Measurements from ENCODE around the gene TP53I11.

DNA sequence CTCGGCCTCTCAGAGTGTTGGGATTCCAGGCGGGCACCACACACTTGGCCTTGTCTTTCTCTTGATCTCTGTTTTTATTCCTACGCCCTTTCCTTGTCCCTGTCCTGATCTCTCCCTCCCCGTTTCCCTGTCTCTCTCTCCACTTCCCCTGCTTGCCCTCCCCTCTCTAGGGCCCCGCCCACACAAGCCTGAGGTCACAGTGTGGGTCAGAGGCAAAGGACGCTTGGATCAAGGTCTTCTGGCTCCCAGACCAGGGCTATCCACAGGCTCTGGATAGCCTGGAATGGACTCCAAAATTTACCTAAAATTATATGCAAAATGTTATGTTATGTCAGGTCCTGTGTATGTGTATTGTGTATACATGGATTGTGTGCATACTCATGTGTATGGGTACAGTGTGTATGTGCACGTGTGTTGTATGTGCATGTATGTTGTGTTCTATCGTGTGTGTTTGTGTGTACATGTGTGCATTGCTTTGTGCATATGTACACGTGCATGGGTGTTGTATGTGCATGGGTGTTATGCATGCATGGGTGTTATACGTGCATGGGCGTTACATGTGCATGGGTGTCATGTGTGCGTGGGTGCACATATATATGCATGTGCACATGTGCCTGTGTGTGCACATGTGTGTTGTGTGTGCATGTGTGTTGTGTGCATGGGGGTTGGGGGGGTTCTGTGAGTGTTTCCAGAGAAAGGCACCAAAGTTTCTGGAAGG lies 38.3 kb downstream of the TP53I11 start:
- TF ChIP-seq, protein P1, sequence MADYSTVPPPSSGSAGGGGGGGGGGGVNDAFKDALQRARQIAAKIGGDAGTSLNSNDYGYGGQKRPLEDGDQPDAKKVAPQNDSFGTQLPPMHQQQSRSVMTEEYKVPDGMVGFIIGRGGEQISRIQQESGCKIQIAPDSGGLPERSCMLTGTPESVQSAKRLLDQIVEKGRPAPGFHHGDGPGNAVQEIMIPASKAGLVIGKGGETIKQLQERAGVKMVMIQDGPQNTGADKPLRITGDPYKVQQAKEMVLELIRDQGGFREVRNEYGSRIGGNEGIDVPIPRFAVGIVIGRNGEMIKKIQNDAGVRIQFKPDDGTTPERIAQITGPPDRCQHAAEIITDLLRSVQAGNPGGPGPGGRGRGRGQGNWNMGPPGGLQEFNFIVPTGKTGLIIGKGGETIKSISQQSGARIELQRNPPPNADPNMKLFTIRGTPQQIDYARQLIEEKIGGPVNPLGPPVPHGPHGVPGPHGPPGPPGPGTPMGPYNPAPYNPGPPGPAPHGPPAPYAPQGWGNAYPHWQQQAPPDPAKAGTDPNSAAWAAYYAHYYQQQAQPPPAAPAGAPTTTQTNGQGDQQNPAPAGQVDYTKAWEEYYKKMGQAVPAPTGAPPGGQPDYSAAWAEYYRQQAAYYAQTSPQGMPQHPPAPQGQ (CRISPR knock-in tag; IDR thresholded peaks at IDR 0.05; ENCODE audit: borderline replicate concordance) = no peak
- TF ChIP-seq, protein P2, sequence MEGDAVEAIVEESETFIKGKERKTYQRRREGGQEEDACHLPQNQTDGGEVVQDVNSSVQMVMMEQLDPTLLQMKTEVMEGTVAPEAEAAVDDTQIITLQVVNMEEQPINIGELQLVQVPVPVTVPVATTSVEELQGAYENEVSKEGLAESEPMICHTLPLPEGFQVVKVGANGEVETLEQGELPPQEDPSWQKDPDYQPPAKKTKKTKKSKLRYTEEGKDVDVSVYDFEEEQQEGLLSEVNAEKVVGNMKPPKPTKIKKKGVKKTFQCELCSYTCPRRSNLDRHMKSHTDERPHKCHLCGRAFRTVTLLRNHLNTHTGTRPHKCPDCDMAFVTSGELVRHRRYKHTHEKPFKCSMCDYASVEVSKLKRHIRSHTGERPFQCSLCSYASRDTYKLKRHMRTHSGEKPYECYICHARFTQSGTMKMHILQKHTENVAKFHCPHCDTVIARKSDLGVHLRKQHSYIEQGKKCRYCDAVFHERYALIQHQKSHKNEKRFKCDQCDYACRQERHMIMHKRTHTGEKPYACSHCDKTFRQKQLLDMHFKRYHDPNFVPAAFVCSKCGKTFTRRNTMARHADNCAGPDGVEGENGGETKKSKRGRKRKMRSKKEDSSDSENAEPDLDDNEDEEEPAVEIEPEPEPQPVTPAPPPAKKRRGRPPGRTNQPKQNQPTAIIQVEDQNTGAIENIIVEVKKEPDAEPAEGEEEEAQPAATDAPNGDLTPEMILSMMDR (CRISPR knock-in tag; IDR thresholded peaks at IDR 0.05) = no peak
- TF ChIP-seq, protein P3, sequence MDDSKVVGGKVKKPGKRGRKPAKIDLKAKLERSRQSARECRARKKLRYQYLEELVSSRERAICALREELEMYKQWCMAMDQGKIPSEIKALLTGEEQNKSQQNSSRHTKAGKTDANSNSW (CRISPR knock-in tag; IDR thresholded peaks at IDR 0.05; ENCODE audit: borderline replicate concordance) = no peak
- TF ChIP-seq SETDB1 (CRISPR knock-in tag; IDR thresholded peaks at IDR 0.05; ENCODE audit: borderline replicate concordance) = no peak
- TF ChIP-seq, protein P4, sequence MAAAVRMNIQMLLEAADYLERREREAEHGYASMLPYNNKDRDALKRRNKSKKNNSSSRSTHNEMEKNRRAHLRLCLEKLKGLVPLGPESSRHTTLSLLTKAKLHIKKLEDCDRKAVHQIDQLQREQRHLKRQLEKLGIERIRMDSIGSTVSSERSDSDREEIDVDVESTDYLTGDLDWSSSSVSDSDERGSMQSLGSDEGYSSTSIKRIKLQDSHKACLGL (CRISPR knock-in tag; IDR thresholded peaks at IDR 0.05) = no peak
- TF ChIP-seq HOXA7 (CRISPR knock-in tag; IDR thresholded peaks at IDR 0.05) = no peak
- no peak for TF ChIP-seq JUND (CRISPR knock-in tag; IDR thresholded peaks at IDR 0.05)
- TF ChIP-seq ATF7-NPFF (CRISPR knock-in tag; IDR thresholded peaks at IDR 0.05; ENCODE audit: low read depth) = no peak
- TF ChIP-seq MAFK (conservative IDR thresholded peaks at IDR 0.05 in 1 of 2, IDR thresholded peaks at IDR 0.05 in 1 of 2; ENCODE audit: low read length in 2 of 2) = no peak
- TF ChIP-seq, protein P5, sequence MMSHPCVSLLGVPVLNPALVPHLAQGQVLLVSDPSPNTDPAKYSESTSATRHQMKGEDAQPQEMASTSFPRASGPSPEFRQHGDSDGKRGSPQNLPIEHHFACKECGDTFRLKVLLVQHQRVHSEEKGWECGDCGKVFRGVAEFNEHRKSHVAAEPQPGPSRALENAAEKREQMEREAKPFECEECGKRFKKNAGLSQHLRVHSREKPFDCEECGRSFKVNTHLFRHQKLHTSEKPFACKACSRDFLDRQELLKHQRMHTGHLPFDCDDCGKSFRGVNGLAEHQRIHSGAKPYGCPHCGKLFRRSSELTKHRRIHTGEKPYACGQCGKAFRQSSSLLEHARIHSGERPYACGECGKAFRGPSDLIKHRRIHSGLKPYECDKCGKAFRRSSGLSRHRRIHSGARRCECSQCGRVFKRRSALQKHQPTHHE (CRISPR knock-in tag; IDR thresholded peaks at IDR 0.05; ENCODE audit: borderline replicate concordance) = no peak
- no peak for TF ChIP-seq MEIS1 (CRISPR knock-in tag; IDR thresholded peaks at IDR 0.05; ENCODE audit: borderline replicate concordance)
- no peak for TF ChIP-seq PAF1 (CRISPR knock-in tag; IDR thresholded peaks at IDR 0.05)
- TF ChIP-seq, protein P6, sequence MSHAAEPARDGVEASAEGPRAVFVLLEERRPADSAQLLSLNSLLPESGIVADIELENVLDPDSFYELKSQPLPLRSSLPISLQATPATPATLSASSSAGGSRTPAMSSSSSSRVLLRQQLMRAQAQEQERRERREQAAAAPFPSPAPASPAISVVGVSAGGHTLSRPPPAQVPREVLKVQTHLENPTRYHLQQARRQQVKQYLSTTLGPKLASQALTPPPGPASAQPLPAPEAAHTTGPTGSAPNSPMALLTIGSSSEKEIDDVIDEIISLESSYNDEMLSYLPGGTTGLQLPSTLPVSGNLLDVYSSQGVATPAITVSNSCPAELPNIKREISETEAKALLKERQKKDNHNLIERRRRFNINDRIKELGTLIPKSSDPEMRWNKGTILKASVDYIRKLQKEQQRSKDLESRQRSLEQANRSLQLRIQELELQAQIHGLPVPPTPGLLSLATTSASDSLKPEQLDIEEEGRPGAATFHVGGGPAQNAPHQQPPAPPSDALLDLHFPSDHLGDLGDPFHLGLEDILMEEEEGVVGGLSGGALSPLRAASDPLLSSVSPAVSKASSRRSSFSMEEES (CRISPR knock-in tag; IDR thresholded peaks at IDR 0.05) = no peak

All from HepG2 (cell line).